HEK293T (cell line): ENCODE measurements around the gene RNF225.

Source experiments
- HDGF ChIP-seq: fragments of 450-650 bp; IDR thresholded peaks from 2 replicates; pipeline ENCODE4 v1.6.1; 2017; ENCODE audit warnings: antibody characterized with exemption, borderline replicate concordance
- L3MBTL2 ChIP-seq: fragments of 450-650 bp; conservative IDR thresholded peaks from 2 replicates; pipeline ENCODE4 v1.6.1; 2016; ENCODE audit warnings: mild to moderate bottlenecking
- ZNF384 ChIP-seq: fragments of 450-650 bp; IDR thresholded peaks from 2 replicates; pipeline ENCODE4 v1.6.1; 2016

DNA sequence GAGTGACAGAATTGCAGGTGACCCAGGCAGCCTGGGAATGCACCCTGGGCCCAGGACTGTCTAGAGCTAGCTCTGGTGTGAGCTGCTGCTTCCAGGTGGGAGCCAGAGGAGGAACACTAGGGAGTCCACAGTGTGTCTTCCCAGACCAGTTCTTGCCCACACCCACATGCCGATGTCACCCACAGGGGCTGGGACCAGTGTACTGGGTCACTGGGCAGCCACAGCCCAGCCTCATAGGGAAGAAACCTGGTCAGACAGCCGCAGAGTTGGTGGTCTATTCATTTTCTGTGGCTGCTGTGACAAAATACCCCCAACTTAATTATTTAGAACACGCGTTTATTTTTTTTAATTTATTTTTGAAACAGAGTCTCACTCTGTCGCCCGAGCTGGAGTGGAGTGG, 3.1 kb downstream of the RNF225 start:
- TF ChIP-seq L3MBTL2 (no peak), ZNF384 (no peak), HDGF (no peak)
